Muscle of leg (tissue), 11 donors: ENCODE measurements around the gene PHACTR3. TPM values are rescaled to one million over a fixed set of nuclear protein-coding genes. Genes with fewer than 3 reads are reported as not detected.

Experiments used
- DNase-seq: peaks from one replicate; pipeline ENCODE4 v3.0.0; 2013
- H3K27ac ChIP-seq: one replicate; pipeline ENCODE4 v1.5.1; 2013; ENCODE audit warnings: mild to moderate bottlenecking, low read length, control low read depth
- H3K27me3 ChIP-seq: one replicate; pipeline ENCODE4 v1.6.1; 2013; ENCODE audit warnings: low read length; ENCODE audit not compliant: control insufficient read depth, insufficient read depth
- H3K36me3 ChIP-seq: one replicate; pipeline ENCODE4 v1.6.1; 2013; ENCODE audit warnings: low read length; ENCODE audit not compliant: control insufficient read depth, insufficient read depth
- H3K4me1 ChIP-seq: one replicate; pipeline ENCODE4 v1.6.1; 2013; ENCODE audit warnings: low read length; ENCODE audit not compliant: control insufficient read depth, insufficient read depth
- H3K4me3 ChIP-seq: one replicate; pipeline ENCODE4 v1.5.1; 2013; ENCODE audit warnings: low read length, control low read depth
- H3K9me3 ChIP-seq: replicated peaks from 2 replicates; pipeline ENCODE4 v1.6.1; 2013; ENCODE audit warnings: low read depth, low read length; ENCODE audit not compliant: control insufficient read depth
- WGBS: methylation state at CpG from one replicate; pipeline ENCODE4 v1.1.5; 2013; ENCODE audit warnings: missing lambda C conversion rate; ENCODE audit not compliant: insufficient coverage; 5-methylcytosine and 5-hydroxymethylcytosine counted together
- polyA plus RNA-seq, 8 donors: library from polyadenylated mRNA; unstranded; fragments of 120-200 nt; gene quantifications; one replicate each; pipeline versions ENCODE4 v1.2.1 to v1.2.3, GENCODE V29; 2013; ENCODE audit warnings: inconsistent platforms in 1 of 8, low replicate concordance in 1 of 8; ENCODE audit not compliant: insufficient read length in 8 of 8, insufficient read depth in 1 of 8
- total RNA-seq: library from RNA; stranded (reverse); fragments of 120-200 nt; gene quantifications from one replicate; pipeline ENCODE4 v1.2.4, GENCODE V29; 2013

Gene PHACTR3
- total and polyA plus RNA-seq, 9 donors, result 4.7 to 17.0 (median 9.9) TPM

- whole genome bisulfite sequencing, result 64% methylated on average over 5 of the region's 5 CpGs
Observed at GRCh38 chr20:59662161-59662560, 57.8 kb downstream of the PHACTR3 start.

GRCh38 chr20:59662856-59663512 lies 58.6 kb downstream of the PHACTR3 start:
- 81% methylated on average over 13 of the region's 14 CpGs for WGBS
- no peaks in the 10 kb centered on the region for H3K4me1 ChIP-seq
- no peak overlapping the region for H3K4me3 ChIP-seq

More at GRCh38 chr20:59662161-59662560, 57.8 kb downstream of the PHACTR3 start:
- Histone ChIP-seq H3K9me3 (peaks cover 12% of the 10 kb centered on the region), H3K27ac (no peak overlapping the region), H3K4me1 (no peaks in the 10 kb centered on the region), H3K27me3 (peaks cover 10% of the 10 kb centered on the region), H3K4me3 (no peak overlapping the region), H3K36me3 (no peaks in the 10 kb centered on the region)
- no peak for DNase-seq

GRCh38 chr20:59663513-59664060 lies 59.2 kb downstream of the PHACTR3 start:
- Histone ChIP-seq H3K36me3 (no peaks in the 10 kb centered on the region), H3K27me3 (peaks cover 10% of the 10 kb centered on the region), H3K4me3 (no peak overlapping the region), H3K9me3 (peaks cover 2% of the 10 kb centered on the region), H3K4me1 (no peaks in the 10 kb centered on the region), H3K27ac (no peak overlapping the region)
- peak; percentile 28 for DNase-seq
- 69% methylated on average over 12 of the region's 15 CpGs for WGBS

More at GRCh38 chr20:59662856-59663512, 58.6 kb downstream of the PHACTR3 start:
- Histone ChIP-seq H3K27me3 (peaks cover 10% of the 10 kb centered on the region), H3K9me3 (peaks cover 6% of the 10 kb centered on the region), H3K36me3 (no peaks in the 10 kb centered on the region), H3K27ac (no peak overlapping the region)
- DNase-seq, result no peak

- Histone ChIP-seq H3K36me3 (no peaks in the 10 kb centered on the region), H3K27me3 (peaks cover 11% of the 10 kb centered on the region), H3K4me1 (no peaks in the 10 kb centered on the region), H3K27ac (no peak overlapping the region), H3K4me3 (no peak overlapping the region), H3K9me3 (no peaks in the 10 kb centered on the region)
- no peak for DNase-seq
- 70% methylated on average over 8 of the region's 11 CpGs for WGBS
Observed at GRCh38 chr20:59664421-59664941, 60.1 kb downstream of the PHACTR3 start.

GRCh38 chr20:59665656-59666555 lies 61.6 kb downstream of the PHACTR3 start:
- H3K4me3 ChIP-seq, result no peak overlapping the region
- WGBS, result 69% methylated on average over 5 of the region's 8 CpGs
- no peak overlapping the region for H3K27ac ChIP-seq
- no peaks in the 10 kb centered on the region for H3K4me1 ChIP-seq
- peaks cover 8% of the 10 kb centered on the region for H3K27me3 ChIP-seq
- H3K36me3 ChIP-seq, result no peaks in the 10 kb centered on the region
- no peak for DNase-seq
- no peaks in the 10 kb centered on the region for H3K9me3 ChIP-seq

GRCh38 chr20:59666586-59666985 lies 62.2 kb downstream of the PHACTR3 start:
- no peaks in the 10 kb centered on the region for H3K9me3 ChIP-seq
- 77% methylated on average over 2 of the region's 7 CpGs for WGBS
- no peak for DNase-seq

GRCh38 chr20:59667131-59667530 lies 62.8 kb downstream of the PHACTR3 start:
- Histone ChIP-seq H3K4me3 (no peak overlapping the region), H3K9me3 (no peaks in the 10 kb centered on the region), H3K27me3 (peaks cover 2% of the 10 kb centered on the region), H3K4me1 (no peaks in the 10 kb centered on the region), H3K27ac (no peak overlapping the region), H3K36me3 (no peaks in the 10 kb centered on the region)
- 100% methylated on average over 1 of the region's 3 CpGs for WGBS
- DNase-seq, result no peak

More at GRCh38 chr20:59666586-59666985, 62.2 kb downstream of the PHACTR3 start:
- Histone ChIP-seq H3K36me3 (no peaks in the 10 kb centered on the region), H3K27ac (no peak overlapping the region), H3K27me3 (peaks cover 4% of the 10 kb centered on the region), H3K4me3 (no peak overlapping the region), H3K4me1 (no peaks in the 10 kb centered on the region)

- 91% methylated on average over 16 of the region's 16 CpGs for WGBS
- Histone ChIP-seq H3K9me3 (no peaks in the 10 kb centered on the region), H3K4me1 (no peaks in the 10 kb centered on the region), H3K4me3 (no peak overlapping the region), H3K36me3 (no peaks in the 10 kb centered on the region), H3K27me3 (peaks cover 2% of the 10 kb centered on the region), H3K27ac (no peak overlapping the region)
- DNase-seq, result no peak
Observed at GRCh38 chr20:59667981-59668515, 63.7 kb downstream of the PHACTR3 start.

GRCh38 chr20:59668926-59669850 lies 64.8 kb downstream of the PHACTR3 start:
- no peaks in the 10 kb centered on the region for H3K4me1 ChIP-seq
- H3K27me3 ChIP-seq, result peaks cover 2% of the 10 kb centered on the region
- WGBS, result 95% methylated on average over 3 of the region's 11 CpGs
- no peak for DNase-seq
- H3K27ac ChIP-seq, result no peak overlapping the region
- no peak overlapping the region for H3K4me3 ChIP-seq
- H3K9me3 ChIP-seq, result no peaks in the 10 kb centered on the region
- H3K36me3 ChIP-seq, result no peaks in the 10 kb centered on the region
